Neural progenitor cell (in vitro differentiated cells): ENCODE measurements around the gene SETD3.

ENCODE experiments used
- EZH2 ChIP-seq: fragments of 200-600 bp; sonication (generic); IDR thresholded peaks from 2 replicates; pipeline ENCODE4 v1.6.1; 2017; ENCODE audit warnings: antibody characterized with exemption, mild to moderate bottlenecking, moderate library complexity
- EZH2phosphoT487 ChIP-seq: fragments of 200-600 bp; sonication (generic); IDR thresholded peaks from 2 replicates; pipeline ENCODE4 v1.6.1; 2017; ENCODE audit warnings: antibody characterized with exemption

DNA sequence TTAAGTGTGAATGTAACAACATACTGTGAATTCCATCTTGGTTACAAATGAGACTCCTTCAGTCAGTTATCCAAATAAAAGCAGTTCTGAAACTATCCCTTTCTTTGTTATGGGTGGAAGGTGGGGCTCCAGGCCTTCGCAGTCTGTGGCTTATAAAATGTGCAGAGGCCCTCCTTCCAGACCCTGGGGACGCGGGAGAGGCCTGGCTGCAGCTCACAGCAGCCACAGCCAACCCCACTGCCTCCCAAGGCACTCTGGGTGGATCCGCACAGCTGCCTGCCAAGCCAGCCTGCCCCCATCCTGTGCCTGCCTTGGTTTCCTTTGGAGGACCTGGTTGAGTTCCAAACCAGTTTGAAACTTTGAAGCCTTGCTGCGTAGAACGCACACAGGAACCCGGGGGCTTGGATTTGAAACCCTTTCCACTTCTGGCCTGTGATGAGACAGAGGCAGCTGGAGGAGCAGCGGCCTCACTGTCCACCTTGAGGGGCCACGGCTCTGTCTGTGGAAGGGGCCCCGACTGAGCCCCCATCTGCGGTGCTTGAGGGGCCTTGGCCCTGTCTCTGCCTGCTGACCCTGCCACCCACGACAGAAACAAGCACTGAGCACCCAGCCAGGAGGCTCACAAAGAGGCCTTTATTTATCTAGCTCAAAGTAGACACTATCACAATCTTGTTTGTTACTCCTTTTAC, 30.9 kb upstream of the SETD3 start:
- TF ChIP-seq EZH2 (no peak), EZH2phosphoT487 (no peak)
